ENCODE results near the gene KRT79. TPM values are rescaled to one million over a fixed set of nuclear protein-coding genes. Genes with fewer than 3 reads are reported as not detected.

KRT79 gene
- total RNA-seq, 1 experiment from 2014 or later = not detected

DNA sequence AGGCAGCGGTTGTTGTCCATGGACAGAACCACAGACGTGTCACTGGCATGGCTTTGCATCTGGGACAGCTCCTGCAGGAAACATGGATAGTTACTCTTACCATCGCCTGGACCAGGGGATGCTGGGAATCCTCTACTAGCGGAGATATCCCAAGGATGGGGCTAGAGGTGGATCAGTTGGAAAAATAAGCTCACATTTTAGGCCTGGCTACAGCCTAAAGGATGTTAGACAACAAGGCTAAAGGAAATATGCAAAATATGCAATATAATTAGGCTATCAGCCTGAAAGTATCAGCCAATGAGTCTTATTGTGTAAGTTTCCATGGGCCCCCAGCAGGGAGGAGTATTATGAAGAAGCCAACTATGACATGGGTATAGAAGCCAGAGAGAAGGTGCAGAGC is 61.9 kb downstream of the KRT79 start:
- CTCF ChIA-PET = no interaction called here

DNA sequence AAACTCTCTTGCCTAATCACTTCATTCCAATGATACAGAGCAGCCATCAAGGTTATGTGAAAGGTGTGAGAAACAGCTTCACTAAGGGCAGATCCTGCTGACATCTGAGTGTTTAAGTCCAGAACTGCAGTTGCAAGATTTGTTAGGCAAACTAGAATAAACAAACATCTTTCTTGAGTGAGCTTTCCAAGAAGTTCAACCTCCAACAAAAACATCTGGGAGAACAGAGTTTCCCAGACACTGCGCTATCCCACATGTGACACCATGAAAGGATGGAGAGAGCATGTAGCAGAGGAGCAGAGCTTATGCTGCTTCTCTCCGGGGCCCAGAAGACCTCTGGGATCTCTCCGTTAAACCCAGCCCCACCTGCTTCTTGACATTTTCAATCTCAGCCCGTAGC is 62.6 kb downstream of the KRT79 start:
- CTCF ChIA-PET = no interaction called here
- H3K4me3 Mint-ChIP-seq (ENCODE audit: low read depth, unreplicated experiment) = no peak overlapping the region

More for the DNA sequence above, 61.9 kb downstream of the KRT79 start:
- peaks cover 5% of the 10 kb centered on the region for H3K36me3 Mint-ChIP-seq (ENCODE audit: insufficient read depth, unreplicated experiment)
- no peak for DNase-seq
- TF ChIP-seq, protein P1, sequence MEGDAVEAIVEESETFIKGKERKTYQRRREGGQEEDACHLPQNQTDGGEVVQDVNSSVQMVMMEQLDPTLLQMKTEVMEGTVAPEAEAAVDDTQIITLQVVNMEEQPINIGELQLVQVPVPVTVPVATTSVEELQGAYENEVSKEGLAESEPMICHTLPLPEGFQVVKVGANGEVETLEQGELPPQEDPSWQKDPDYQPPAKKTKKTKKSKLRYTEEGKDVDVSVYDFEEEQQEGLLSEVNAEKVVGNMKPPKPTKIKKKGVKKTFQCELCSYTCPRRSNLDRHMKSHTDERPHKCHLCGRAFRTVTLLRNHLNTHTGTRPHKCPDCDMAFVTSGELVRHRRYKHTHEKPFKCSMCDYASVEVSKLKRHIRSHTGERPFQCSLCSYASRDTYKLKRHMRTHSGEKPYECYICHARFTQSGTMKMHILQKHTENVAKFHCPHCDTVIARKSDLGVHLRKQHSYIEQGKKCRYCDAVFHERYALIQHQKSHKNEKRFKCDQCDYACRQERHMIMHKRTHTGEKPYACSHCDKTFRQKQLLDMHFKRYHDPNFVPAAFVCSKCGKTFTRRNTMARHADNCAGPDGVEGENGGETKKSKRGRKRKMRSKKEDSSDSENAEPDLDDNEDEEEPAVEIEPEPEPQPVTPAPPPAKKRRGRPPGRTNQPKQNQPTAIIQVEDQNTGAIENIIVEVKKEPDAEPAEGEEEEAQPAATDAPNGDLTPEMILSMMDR (IDR thresholded peaks at IDR 0.05; ENCODE audit: unreplicated experiment) = no peak
- intact Hi-C loops (cut with micrococcal nuclease; ENCODE audit: unreplicated experiment) = no loop called here
- peaks cover 82% of the 10 kb centered on the region for H3K27me3 Mint-ChIP-seq (ENCODE audit: unreplicated experiment)
- H3K4me3 Mint-ChIP-seq (ENCODE audit: low read depth, unreplicated experiment) = no peak overlapping the region
- no peaks in the 10 kb centered on the region for H3K4me1 Mint-ChIP-seq (ENCODE audit: low read depth, unreplicated experiment)
- no peak overlapping the region for H3K27ac Mint-ChIP-seq (ENCODE audit: unreplicated experiment)
- peaks cover 3% of the 10 kb centered on the region for H3K9me3 Mint-ChIP-seq (ENCODE audit: low read depth, unreplicated experiment)
- no TSS peak for BruUV-seq (replicated peaks)

More for the DNA sequence above, 62.6 kb downstream of the KRT79 start:
- BruUV-seq (replicated peaks) = no TSS peak
- no peaks in the 10 kb centered on the region for H3K4me1 Mint-ChIP-seq (ENCODE audit: low read depth, unreplicated experiment)
- peaks cover 82% of the 10 kb centered on the region for H3K27me3 Mint-ChIP-seq (ENCODE audit: unreplicated experiment)
- intact Hi-C loops (cut with micrococcal nuclease; ENCODE audit: unreplicated experiment) = no loop called here
- peaks cover 5% of the 10 kb centered on the region for H3K36me3 Mint-ChIP-seq (ENCODE audit: insufficient read depth, unreplicated experiment)
- TF ChIP-seq, protein P1 (IDR thresholded peaks at IDR 0.05; ENCODE audit: unreplicated experiment) = no peak
- H3K9me3 Mint-ChIP-seq (ENCODE audit: low read depth, unreplicated experiment) = peaks cover 3% of the 10 kb centered on the region
- DNase-seq = no peak
- no peak overlapping the region for H3K27ac Mint-ChIP-seq (ENCODE audit: unreplicated experiment)

Other genes starting within 250 kb of the KRT79 start
- gene KRT72, start 232.8 kb downstream of the KRT79 start, total RNA-seq (2022) = not detected in 2 replicates
- gene KRT73, start 215.8 kb downstream of the KRT79 start, total RNA-seq (2022) = not detected in 2 replicates
- not detected in 2 replicates for gene KRT2, start 182.1 kb downstream of the KRT79 start, total RNA-seq (2022)
- gene KRT1, start 153.9 kb downstream of the KRT79 start, total RNA-seq (2022) = not detected in 2 replicates
- gene KRT77, start 130.8 kb downstream of the KRT79 start, total RNA-seq (2022) = not detected in 2 replicates
- gene KRT76, start 57.0 kb downstream of the KRT79 start, total RNA-seq (2022) = not detected in 2 replicates
- gene KRT3, start 38.2 kb downstream of the KRT79 start, total RNA-seq (2022) = not detected in 2 replicates
- not detected in 2 replicates for gene KRT4, start 20.2 kb downstream of the KRT79 start, total RNA-seq (2022)
- 0.59 and 0.69 TPM in 2 replicates for gene KRT78, start 14.7 kb upstream of the KRT79 start, total RNA-seq (2022)
- 2,474 and 2,821 TPM in 2 replicates for gene KRT8, start 70.8 kb upstream of the KRT79 start, total RNA-seq (2022)
- 1,777 and 1,816 TPM in 2 replicates for gene KRT18, start 114.8 kb upstream of the KRT79 start, total RNA-seq (2022)
- 242 and 272 TPM in 2 replicates for gene EIF4B, start 172.1 kb upstream of the KRT79 start, total RNA-seq (2022)
- 1.3 and 4.7 TPM in 2 replicates for gene TNS2, start 215.8 kb upstream of the KRT79 start, total RNA-seq (2022)
- 12.9 and 14.6 TPM in 2 replicates for gene SPRYD3, start 245.1 kb upstream of the KRT79 start, total RNA-seq (2022)